Activated CD4-positive, alpha-beta T cell treated with anti-CD3 and anti-CD28 coated beads, Interleukin-2, amount 10 ng/mL, durations not matched to agents 24 days and 14 days (primary cell): ENCODE measurements around the gene SLC1A2. TPM values are rescaled to one million over a fixed set of nuclear protein-coding genes. Genes with fewer than 3 reads are reported as not detected.

Source experiments
- DNase-seq: peaks from one replicate; pipeline ENCODE4 v3.0.0; 2022
- H3K27ac Mint-ChIP-seq: one replicate; pipeline ENCODE4 v1.8.0; 2022; ENCODE audit warnings: mild to moderate bottlenecking, mixed read lengths
- H3K27me3 Mint-ChIP-seq: one replicate; pipeline ENCODE4 v1.8.0; 2022; ENCODE audit warnings: mixed read lengths
- H3K36me3 Mint-ChIP-seq: one replicate; pipeline ENCODE4 v1.8.0; 2022; ENCODE audit warnings: low read depth, mild to moderate bottlenecking, mixed read lengths
- H3K4me1 Mint-ChIP-seq: one replicate; pipeline ENCODE4 v1.8.0; 2021; ENCODE audit warnings: mixed read lengths
- H3K4me3 Mint-ChIP-seq: one replicate; pipeline ENCODE4 v1.8.0; 2022; ENCODE audit warnings: mild to moderate bottlenecking, moderate library complexity, mixed read lengths
- H3K9me3 Mint-ChIP-seq: one replicate; pipeline ENCODE4 v1.8.0; 2021; ENCODE audit warnings: mixed read lengths
- intact Hi-C: fragments of 100-400 bp; cut with micrococcal nuclease; formaldehyde crosslinking; loops from one replicate; pipeline ENCODE4 v1.15.1; 2023
- total RNA-seq: library from RNA; stranded (reverse); gene quantifications from 2 replicates; pipeline ENCODE4 v1.2.3, GENCODE V29; 2022

The SLC1A2 gene
- total RNA-seq, 1 donor from 2014 or later, result not detected

GRCh38 chr11:35360055-35360530 lies 59.3 kb downstream of the SLC1A2 start:
- H3K9me3 Mint-ChIP-seq, result no peaks in the 10 kb centered on the region
- intact Hi-C loops, result no loop called here
- H3K4me1 Mint-ChIP-seq, result peaks cover 5% of the 10 kb centered on the region
- no peak for DNase-seq
- H3K36me3 Mint-ChIP-seq, result no peaks in the 10 kb centered on the region
- H3K27me3 Mint-ChIP-seq, result peaks cover 7% of the 10 kb centered on the region
- H3K4me3 Mint-ChIP-seq, result no peak overlapping the region
- H3K27ac Mint-ChIP-seq, result no peak overlapping the region

GRCh38 chr11:35359321-35360054 lies 59.9 kb downstream of the SLC1A2 start:
- no peak overlapping the region for H3K4me3 Mint-ChIP-seq

GRCh38 chr11:35358391-35358790 lies 61.0 kb downstream of the SLC1A2 start:
- DNase-seq, result no peak
- intact Hi-C loops, result no loop called here
- H3K4me3 Mint-ChIP-seq, result no peak overlapping the region
- H3K27me3 Mint-ChIP-seq, result peaks cover 7% of the 10 kb centered on the region
- no peak overlapping the region for H3K27ac Mint-ChIP-seq
- no peaks in the 10 kb centered on the region for H3K9me3 Mint-ChIP-seq
- no peaks in the 10 kb centered on the region for H3K36me3 Mint-ChIP-seq
- H3K4me1 Mint-ChIP-seq, result peaks cover 5% of the 10 kb centered on the region

More at GRCh38 chr11:35359321-35360054, 59.9 kb downstream of the SLC1A2 start:
- Mint-ChIP-seq H3K27me3 (peaks cover 7% of the 10 kb centered on the region), H3K36me3 (no peaks in the 10 kb centered on the region), H3K9me3 (no peaks in the 10 kb centered on the region), H3K27ac (no peak overlapping the region), H3K4me1 (peaks cover 5% of the 10 kb centered on the region)
- intact Hi-C loops, result no loop called here
- no peak for DNase-seq

GRCh38 chr11:35357923-35358322 lies 61.4 kb downstream of the SLC1A2 start:
- Mint-ChIP-seq H3K9me3 (no peaks in the 10 kb centered on the region), H3K4me3 (no peak overlapping the region), H3K27ac (no peak overlapping the region)

GRCh38 chr11:35355102-35355749 lies 64.1 kb downstream of the SLC1A2 start:
- H3K4me3 Mint-ChIP-seq, result no peak overlapping the region
- no peak for DNase-seq
- H3K27ac Mint-ChIP-seq, result no peak overlapping the region
- H3K27me3 Mint-ChIP-seq, result peaks cover 4% of the 10 kb centered on the region
- H3K4me1 Mint-ChIP-seq, result peaks cover 2% of the 10 kb centered on the region
- no peaks in the 10 kb centered on the region for H3K36me3 Mint-ChIP-seq
- intact Hi-C loops, result no loop called here
- H3K9me3 Mint-ChIP-seq, result no peaks in the 10 kb centered on the region

More at GRCh38 chr11:35357923-35358322, 61.4 kb downstream of the SLC1A2 start:
- H3K36me3 Mint-ChIP-seq, result no peaks in the 10 kb centered on the region
- DNase-seq, result no peak
- peaks cover 3% of the 10 kb centered on the region for H3K4me1 Mint-ChIP-seq
- H3K27me3 Mint-ChIP-seq, result peaks cover 5% of the 10 kb centered on the region
- intact Hi-C loops, result no loop called here

- peaks cover 6% of the 10 kb centered on the region for H3K4me1 Mint-ChIP-seq
Measured at GRCh38 chr11:35354644-35355043, 64.7 kb downstream of the SLC1A2 start.

GRCh38 chr11:35352077-35352888 lies 67.1 kb downstream of the SLC1A2 start:
- peaks cover 16% of the 10 kb centered on the region for H3K4me1 Mint-ChIP-seq
- intact Hi-C loops, result no loop called here
- H3K9me3 Mint-ChIP-seq, result no peaks in the 10 kb centered on the region
- H3K4me3 Mint-ChIP-seq, result no peak overlapping the region
- no peaks in the 10 kb centered on the region for H3K36me3 Mint-ChIP-seq
- no peak for DNase-seq
- H3K27ac Mint-ChIP-seq, result no peak overlapping the region
- no peaks in the 10 kb centered on the region for H3K27me3 Mint-ChIP-seq

More at GRCh38 chr11:35354644-35355043, 64.7 kb downstream of the SLC1A2 start:
- Mint-ChIP-seq H3K36me3 (no peaks in the 10 kb centered on the region), H3K9me3 (no peaks in the 10 kb centered on the region), H3K27ac (no peak overlapping the region), H3K4me3 (no peak overlapping the region), H3K27me3 (peaks cover 4% of the 10 kb centered on the region)
- intact Hi-C loops, result no loop called here
- DNase-seq, result no peak

- peaks cover 9% of the 10 kb centered on the region for H3K9me3 Mint-ChIP-seq
- peaks cover 3% of the 10 kb centered on the region for H3K36me3 Mint-ChIP-seq
- DNase-seq, result no peak
- peak overlapping the region; percentile 4 for H3K4me3 Mint-ChIP-seq
- intact Hi-C loops, result no loop called here
- H3K4me1 Mint-ChIP-seq, result peaks cover 20% of the 10 kb centered on the region
- no peaks in the 10 kb centered on the region for H3K27me3 Mint-ChIP-seq
- no peak overlapping the region for H3K27ac Mint-ChIP-seq
Measured at GRCh38 chr11:35349897-35350296, 69.5 kb downstream of the SLC1A2 start.

GRCh38 chr11:35348898-35349687 lies 70.3 kb downstream of the SLC1A2 start:
- no peaks in the 10 kb centered on the region for H3K27me3 Mint-ChIP-seq
- intact Hi-C loops, result no loop called here

GRCh38 chr11:35347921-35348331 lies 71.4 kb downstream of the SLC1A2 start:
- Mint-ChIP-seq H3K4me3 (no peak overlapping the region), H3K27me3 (no peaks in the 10 kb centered on the region), H3K4me1 (peaks cover 36% of the 10 kb centered on the region), H3K27ac (no peak overlapping the region), H3K9me3 (peaks cover 9% of the 10 kb centered on the region), H3K36me3 (peaks cover 3% of the 10 kb centered on the region)
- no peak for DNase-seq
- intact Hi-C loops, result no loop called here

More at GRCh38 chr11:35348898-35349687, 70.3 kb downstream of the SLC1A2 start:
- peaks cover 9% of the 10 kb centered on the region for H3K9me3 Mint-ChIP-seq
- peaks cover 25% of the 10 kb centered on the region for H3K4me1 Mint-ChIP-seq
- peak overlapping the region; percentile 4 for H3K4me3 Mint-ChIP-seq
- DNase-seq, result no peak
- peaks cover 3% of the 10 kb centered on the region for H3K36me3 Mint-ChIP-seq
- H3K27ac Mint-ChIP-seq, result peak overlapping the region; percentile 39

- Mint-ChIP-seq H3K27ac (no peak overlapping the region), H3K4me1 (peaks cover 41% of the 10 kb centered on the region), H3K27me3 (no peaks in the 10 kb centered on the region), H3K4me3 (no peak overlapping the region), H3K36me3 (peaks cover 3% of the 10 kb centered on the region), H3K9me3 (peaks cover 9% of the 10 kb centered on the region)
- intact Hi-C loops, result no loop called here
- DNase-seq, result no peak
Measured at GRCh38 chr11:35347173-35347878, 72.0 kb downstream of the SLC1A2 start.

GRCh38 chr11:35346472-35347156 lies 72.7 kb downstream of the SLC1A2 start:
- no peak for DNase-seq
- Mint-ChIP-seq H3K4me3 (no peak overlapping the region), H3K27ac (no peak overlapping the region), H3K27me3 (peaks cover 2% of the 10 kb centered on the region), H3K9me3 (peaks cover 9% of the 10 kb centered on the region), H3K36me3 (peaks cover 3% of the 10 kb centered on the region), H3K4me1 (peaks cover 43% of the 10 kb centered on the region)
- intact Hi-C loops, result no loop called here
